K562 (cell line): Measurements from ENCODE around the gene CERS4. TPM values are rescaled to one million over a fixed set of nuclear protein-coding genes. Genes with fewer than 3 reads are reported as not detected.

Experiments used
- BHLHE40 ChIP-seq: IDR thresholded peaks from 2 replicates; pipeline ENCODE4 v1.6.1; 2011; ENCODE audit warnings: low read length, improper control_type of control experiment
- FOXM1 ChIP-seq, 2 experiments: fragments of 450-650 bp in 1 of 2; sonication (generic) in 1 of 2; formaldehyde crosslinking in 1 of 2; IDR thresholded peaks; 2 replicates each; pipeline versions ENCODE4 v1.6.1 to v1.9.0; 2017 to 2022; ENCODE audit warnings: low read depth in 2 of 2, mild to moderate bottlenecking in 2 of 2, missing genetic modification reagents in 1 of 2, moderate library complexity in 1 of 2
- MBD1 ChIP-seq: fragments of 250-450 bp; sonication (Bioruptor Pico); IDR thresholded peaks from 2 replicates; pipeline ENCODE4 v1.8.0; 2022; ENCODE audit warnings: inconsistent platforms
- RAD51 ChIP-seq: fragments of 450-650 bp; IDR thresholded peaks from 2 replicates; pipeline ENCODE4 v1.7.1; 2016; ENCODE audit warnings: low read depth, mild to moderate bottlenecking, borderline replicate concordance
- RBFOX2 ChIP-seq: fragments of 200-400 bp; formaldehyde crosslinking; IDR thresholded peaks from 2 replicates; pipeline ENCODE4 v1.6.1; 2017; ENCODE audit warnings: low read depth, mild to moderate bottlenecking, low read length, moderate library complexity
- VEZF1 ChIP-seq: fragments of 200-800 bp; sonication (Bioruptor generic); IDR thresholded peaks from 2 replicates; pipeline ENCODE4 v1.6.1; 2017; ENCODE audit warnings: missing genetic modification characterization, missing compliant biosample characterization
- YY1 ChIP-seq, 3 experiments: IDR thresholded peaks; 2 replicates each; pipeline ENCODE4 v1.6.1; 2011; ENCODE audit warnings: low read length in 2 of 3, mild to moderate bottlenecking in 2 of 3, moderate library complexity in 2 of 3, borderline replicate concordance in 1 of 3, control low read depth in 1 of 3, low read depth in 1 of 3; ENCODE audit not compliant: insufficient read depth in 3 of 3, insufficient replicate concordance in 2 of 3, control insufficient read depth in 1 of 3, insufficient read length in 1 of 3; ENCODE audit errors: extremely low read depth in 1 of 3
- ZNF511 ChIP-seq: sonication (generic); formaldehyde crosslinking; IDR thresholded peaks from 2 replicates; pipeline ENCODE4 v1.8.0; 2022; ENCODE audit warnings: mild to moderate bottlenecking, missing genetic modification reagents
- ZNF589 ChIP-seq: fragments of 200-800 bp; sonication (Bioruptor generic); IDR thresholded peaks from 2 replicates; pipeline ENCODE4 v1.6.1; 2016; ENCODE audit warnings: low read depth, missing genetic modification characterization, missing compliant biosample characterization
- polyA plus RNA-seq, 8 experiments: library from polyadenylated mRNA; depleted of rRNA in 4 of 8; stranded (reverse) in 5 of 8; unstranded in 3 of 8; fragments of >200 nt; fragmentation: Nextera tagmentation in 2 of 8; fragmentation: Illumina TruSeq in 1 of 8; extraction: Ambion mirVana in 2 of 8; extraction: Trizol in 1 of 8; gene quantifications; 2 replicates each; pipeline versions ENCODE4 v1.2.1 to v1.2.3, GENCODE V29; 2011 to 2014; ENCODE audit warnings: inconsistent platforms in 1 of 8, missing spikeins in 1 of 8
- total RNA-seq, 7 experiments: library from RNA; depleted of rRNA in 6 of 7; stranded (reverse); fragments of >200 nt in 6 of 7; fragmentation: Illumina TruSeq in 2 of 7; extraction: Trizol in 2 of 7; gene quantifications; 2 replicates each; pipeline versions ENCODE4 v1.2.1 to v1.2.3, GENCODE V29; 2011 to 2021; ENCODE audit warnings: low replicate concordance in 1 of 7

Gene CERS4
- total and polyA plus RNA-seq, 9 of the 15 experiments (the other 6 are each of a cell fraction or from before 2014, with no cell fraction given) = 0.14 to 4.4 (median 2.9) TPM; not detected in 1

GRCh38 chr19:8304841-8305621 lies 95.9 kb downstream of the CERS4 start (continued):
- peak; percentile 27; the same call in 1 of the 2 replicates for TF ChIP-seq VEZF1 (CRISPR knock-in tag)
- TF ChIP-seq YY1 (IDR thresholded peaks at IDR 0.05; ENCODE audit: borderline replicate concordance in 1 of 3, control insufficient read depth in 1 of 3, extremely low read depth in 1 of 3, insufficient read depth in 3 of 3, insufficient read length in 1 of 3, insufficient replicate concordance in 2 of 3, low read depth in 1 of 3, low read length in 2 of 3) = peak in 1 of 3 experiments; percentile 17
- 0 out of 2 replicates have a peak, but pooled peaks have one; percentile 11 for TF ChIP-seq RBFOX2
- TF ChIP-seq MBD1 (CRISPR knock-in tag) = 0 out of 2 replicates have a peak, but pooled peaks have one; percentile 47
- no peak for TF ChIP-seq FOXM1 (IDR thresholded peaks at IDR 0.05; ENCODE audit: low read depth)
- TF ChIP-seq FOXM1 (CRISPR knock-in tag; IDR thresholded peaks at IDR 0.05; ENCODE audit: low read depth) = no peak
- TF ChIP-seq ZNF511 (CRISPR knock-in tag) = no peak
- peak; percentile 32; the same call in 1 of the 2 replicates for TF ChIP-seq BHLHE40
- TF ChIP-seq RAD51 = no peak
- no peak for TF ChIP-seq ZNF589 (CRISPR knock-in tag)
- TF ChIP-seq, all 486 proteins: peak for 16
